ENCODE measurements around the gene CNTRL. TPM values are rescaled to one million over a fixed set of nuclear protein-coding genes. Genes with fewer than 3 reads are reported as not detected.
A peak's percentile ranks its signal among the peaks of the same experiment; 100 is the strongest.

The CNTRL gene
- total and polyA plus RNA-seq, 12 donors, result 7.4 to 19.1 (median 9.7) TPM

DNA sequence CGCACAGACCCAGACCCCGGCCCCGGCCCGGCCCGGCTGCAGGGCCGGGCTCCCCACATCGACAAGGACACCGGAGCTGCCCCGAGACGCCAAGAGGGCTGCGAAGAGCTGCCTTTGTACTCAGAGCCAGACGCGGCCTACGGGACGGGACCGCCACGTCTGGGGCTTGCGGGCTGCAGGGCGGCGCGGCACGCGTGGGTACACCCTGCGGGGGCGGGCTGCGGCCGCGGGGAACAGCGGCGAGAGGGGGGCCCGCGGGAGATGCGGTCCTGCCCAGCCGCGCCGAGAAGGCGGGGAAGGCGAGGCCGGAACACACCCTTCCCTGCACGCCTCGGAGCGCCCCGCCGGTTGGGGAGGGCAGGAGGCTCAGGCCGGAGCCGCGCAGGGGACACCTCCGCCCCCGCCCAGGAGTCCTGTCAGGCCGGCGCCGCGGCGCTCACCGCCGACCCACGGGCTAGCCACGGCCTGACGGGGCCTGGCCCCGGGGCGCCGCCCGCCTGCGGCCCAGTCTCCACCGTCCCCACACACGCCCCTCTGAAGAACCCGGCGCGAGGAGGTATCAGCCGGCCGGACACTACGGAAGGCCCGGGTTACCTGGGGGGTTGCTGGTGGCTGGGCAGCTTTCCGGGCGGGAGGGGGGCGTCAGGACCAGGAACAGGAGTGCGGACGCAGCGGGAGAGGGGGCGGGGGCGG, 126.4 kb downstream of the CNTRL start:
- no peaks in the 10 kb centered on the region for H3K9me3 ChIP-seq (replicated peaks in 1 of 3)
- peaks cover 25 to 48% of the 10 kb centered on the region in 2 donors for H3K4me1 ChIP-seq (replicated peaks in 1 of 2)
- 0 to 1% (median 0%) methylated on average over 1 to 81 of the region's 81 CpGs for WGBS, 4 donors
- intact Hi-C loops (cut with DNase I), result no loop called here
- H3K27ac ChIP-seq, result peak overlapping the region; percentile 32 to 97 (median 89)
- DNase-seq, result peak in 4 of 7 donors; percentile 43 to 52 (median 45)
- peak overlapping the region; percentile 47 to 99 (median 90) for H3K4me3 ChIP-seq
- H3K36me3 ChIP-seq (replicated peaks in 1 of 2), result no peaks in the 10 kb centered on the region
- no peaks in the 10 kb centered on the region for H3K27me3 ChIP-seq
- no peak for TF ChIP-seq POLR2A (IDR thresholded peaks at IDR 0.05)
- TF ChIP-seq, protein P1, sequence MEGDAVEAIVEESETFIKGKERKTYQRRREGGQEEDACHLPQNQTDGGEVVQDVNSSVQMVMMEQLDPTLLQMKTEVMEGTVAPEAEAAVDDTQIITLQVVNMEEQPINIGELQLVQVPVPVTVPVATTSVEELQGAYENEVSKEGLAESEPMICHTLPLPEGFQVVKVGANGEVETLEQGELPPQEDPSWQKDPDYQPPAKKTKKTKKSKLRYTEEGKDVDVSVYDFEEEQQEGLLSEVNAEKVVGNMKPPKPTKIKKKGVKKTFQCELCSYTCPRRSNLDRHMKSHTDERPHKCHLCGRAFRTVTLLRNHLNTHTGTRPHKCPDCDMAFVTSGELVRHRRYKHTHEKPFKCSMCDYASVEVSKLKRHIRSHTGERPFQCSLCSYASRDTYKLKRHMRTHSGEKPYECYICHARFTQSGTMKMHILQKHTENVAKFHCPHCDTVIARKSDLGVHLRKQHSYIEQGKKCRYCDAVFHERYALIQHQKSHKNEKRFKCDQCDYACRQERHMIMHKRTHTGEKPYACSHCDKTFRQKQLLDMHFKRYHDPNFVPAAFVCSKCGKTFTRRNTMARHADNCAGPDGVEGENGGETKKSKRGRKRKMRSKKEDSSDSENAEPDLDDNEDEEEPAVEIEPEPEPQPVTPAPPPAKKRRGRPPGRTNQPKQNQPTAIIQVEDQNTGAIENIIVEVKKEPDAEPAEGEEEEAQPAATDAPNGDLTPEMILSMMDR (IDR thresholded peaks at IDR 0.05), result peak in 1 of 6 experiments; percentile 1

DNA sequence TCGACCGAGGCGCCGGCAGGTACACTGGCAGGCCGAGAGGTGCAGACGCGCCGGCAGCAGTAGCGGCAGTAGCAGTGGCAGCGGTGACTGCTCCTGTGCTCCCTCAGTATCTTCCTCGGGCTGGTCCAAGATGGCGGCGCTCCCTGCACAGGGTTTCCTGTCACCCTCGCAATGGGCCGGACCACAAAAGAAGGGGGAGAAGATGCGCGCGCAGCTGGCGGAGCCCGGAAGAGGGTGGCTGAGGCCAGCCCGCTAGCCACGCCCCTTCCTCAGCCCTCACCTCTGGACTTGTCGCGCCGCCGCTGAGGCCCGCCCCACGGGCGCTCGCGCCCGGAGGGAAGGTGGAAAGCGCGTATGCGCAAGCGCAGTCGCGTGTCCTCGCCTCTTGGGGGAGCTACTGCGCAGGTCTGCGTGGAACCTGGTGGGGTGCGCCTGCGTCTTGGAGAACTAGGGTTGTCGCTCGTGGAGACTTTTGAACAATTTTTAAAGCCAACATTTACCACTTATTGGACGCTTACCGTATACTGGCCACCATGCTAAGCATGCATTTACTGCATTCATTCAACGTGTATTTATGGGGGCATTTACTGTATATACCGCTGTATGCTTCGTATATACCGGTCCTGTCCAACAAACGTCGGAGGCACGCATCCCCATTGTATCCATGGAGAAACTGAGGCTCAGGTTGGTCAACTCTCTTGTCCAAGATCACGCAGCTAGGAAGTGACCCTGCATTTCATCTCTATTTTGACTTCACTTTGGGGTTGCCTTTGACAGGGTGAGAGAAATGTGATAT, 127.2 kb downstream of the CNTRL start, which contains the start of gene RAB14:
Gene RAB14, minus strand, starts transcription at position 132 of the 796 bp plus-strand sequence. CDS start 8,457 bp downstream, outside the sequence.
- no peaks in the 10 kb centered on the region for H3K9me3 ChIP-seq (replicated peaks in 1 of 3)

DNA sequence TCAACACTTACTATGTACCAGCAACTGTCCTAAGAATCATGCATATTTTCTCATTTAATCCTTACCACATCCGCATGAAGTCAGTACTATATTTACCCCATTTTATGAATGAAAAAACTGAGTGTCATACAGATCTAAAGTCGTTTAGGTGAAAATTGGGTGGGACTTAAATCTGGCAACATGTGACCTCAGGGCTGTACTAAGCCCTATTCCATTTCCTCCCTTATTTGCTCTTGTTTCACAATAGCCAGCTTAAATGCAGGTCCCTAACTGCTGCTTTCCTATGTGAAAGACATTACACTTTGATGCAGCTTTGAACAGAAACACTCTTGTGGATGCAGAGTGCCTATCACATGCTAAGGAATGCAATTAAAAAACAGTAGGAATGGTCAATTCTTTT, 129.4 kb downstream of the CNTRL start:
- intact Hi-C loops (cut with DNase I), result no loop called here
- no peak overlapping the region for H3K4me3 ChIP-seq
- H3K4me1 ChIP-seq (replicated peaks in 1 of 2), result peaks cover 16 to 18% of the 10 kb centered on the region in 2 donors
- no peak for DNase-seq
- no peak overlapping the region for H3K27ac ChIP-seq
- H3K36me3 ChIP-seq (replicated peaks in 1 of 2), result no peaks in the 10 kb centered on the region
- 74 to 80% (median 74%) methylated on average over 2 of the region's 2 CpGs for WGBS, 4 donors
- TF ChIP-seq, protein P1 (IDR thresholded peaks at IDR 0.05), result no peak
- TF ChIP-seq POLR2A (IDR thresholded peaks at IDR 0.05), result no peak
- no peaks in the 10 kb centered on the region for H3K9me3 ChIP-seq (replicated peaks in 1 of 3)
- H3K27me3 ChIP-seq, result no peaks in the 10 kb centered on the region

More for the DNA sequence above, 127.2 kb downstream of the CNTRL start, which contains the start of gene RAB14:
- WGBS, 4 donors, result 1 to 7% (median 4%) methylated on average over 15 to 55 of the region's 55 CpGs
- H3K4me1 ChIP-seq (replicated peaks in 1 of 2), result peaks cover 22 to 40% of the 10 kb centered on the region in 2 donors
- peak; percentile 41 to 81 for TF ChIP-seq POLR2A (IDR thresholded peaks at IDR 0.05)
- TF ChIP-seq, protein P1 (IDR thresholded peaks at IDR 0.05), result peak; percentile 17 to 56 (median 48)
- intact Hi-C loops (cut with DNase I), result no loop called here
- peak within 1 kb of the TSS; percentile 47 to 99 (median 90) for H3K4me3 ChIP-seq
- H3K27me3 ChIP-seq, result no peaks in the 10 kb centered on the region
- H3K36me3 ChIP-seq (replicated peaks in 1 of 2), result no peaks in the 10 kb centered on the region
- H3K27ac ChIP-seq, result peak within 1 kb of the TSS; percentile 32 to 97 (median 89)
- DNase-seq, result peak; percentile 100

DNA sequence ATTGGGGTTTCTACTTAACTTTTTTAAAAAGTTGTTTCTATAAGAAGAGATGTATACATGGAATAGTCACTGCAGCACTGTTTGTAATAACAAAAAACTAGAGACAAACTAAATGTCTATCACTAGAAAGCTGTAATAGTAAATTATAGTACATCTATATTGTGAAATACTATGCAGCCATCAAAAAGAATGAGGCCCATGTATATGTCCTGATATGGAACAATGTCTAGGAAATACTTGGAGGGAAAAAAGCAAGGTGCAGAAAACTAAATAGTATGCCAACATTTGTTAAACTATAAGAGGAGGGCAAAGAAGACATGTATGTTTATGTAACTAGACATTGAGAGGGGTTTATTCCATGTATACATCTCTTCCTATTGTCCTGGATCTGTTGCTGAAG, 129.9 kb downstream of the CNTRL start:
- H3K27ac ChIP-seq, result no peak overlapping the region
- no peak for TF ChIP-seq POLR2A (IDR thresholded peaks at IDR 0.05)
- TF ChIP-seq, protein P1 (IDR thresholded peaks at IDR 0.05), result no peak
- no peak for DNase-seq
- no peaks in the 10 kb centered on the region for H3K9me3 ChIP-seq (replicated peaks in 1 of 3)
- intact Hi-C loops (cut with DNase I), result no loop called here
- H3K27me3 ChIP-seq, result no peaks in the 10 kb centered on the region
- no peak overlapping the region for H3K4me3 ChIP-seq
- H3K4me1 ChIP-seq (replicated peaks in 1 of 2), result peaks cover 12 to 13% of the 10 kb centered on the region in 2 donors
- no peaks in the 10 kb centered on the region for H3K36me3 ChIP-seq (replicated peaks in 1 of 2)
